Muscle of leg (tissue), 11 donors: ENCODE results near the gene SPOCK1. TPM values are rescaled to one million over a fixed set of nuclear protein-coding genes. Genes with fewer than 3 reads are reported as not detected.

Experiments
- DNase-seq: peaks from one replicate; pipeline ENCODE4 v3.0.0; 2013
- H3K27ac ChIP-seq: one replicate; pipeline ENCODE4 v1.5.1; 2013; ENCODE audit warnings: mild to moderate bottlenecking, low read length, control low read depth
- H3K27me3 ChIP-seq: one replicate; pipeline ENCODE4 v1.6.1; 2013; ENCODE audit warnings: low read length; ENCODE audit not compliant: control insufficient read depth, insufficient read depth
- H3K36me3 ChIP-seq: one replicate; pipeline ENCODE4 v1.6.1; 2013; ENCODE audit warnings: low read length; ENCODE audit not compliant: control insufficient read depth, insufficient read depth
- H3K4me1 ChIP-seq: one replicate; pipeline ENCODE4 v1.6.1; 2013; ENCODE audit warnings: low read length; ENCODE audit not compliant: control insufficient read depth, insufficient read depth
- H3K4me3 ChIP-seq: one replicate; pipeline ENCODE4 v1.5.1; 2013; ENCODE audit warnings: low read length, control low read depth
- H3K9me3 ChIP-seq: replicated peaks from 2 replicates; pipeline ENCODE4 v1.6.1; 2013; ENCODE audit warnings: low read depth, low read length; ENCODE audit not compliant: control insufficient read depth
- WGBS: methylation state at CpG from one replicate; pipeline ENCODE4 v1.1.5; 2013; ENCODE audit warnings: missing lambda C conversion rate; ENCODE audit not compliant: insufficient coverage; 5-methylcytosine and 5-hydroxymethylcytosine counted together
- polyA plus RNA-seq, 8 donors: library from polyadenylated mRNA; unstranded; fragments of 120-200 nt; gene quantifications; one replicate each; pipeline versions ENCODE4 v1.2.1 to v1.2.3, GENCODE V29; 2013; ENCODE audit warnings: inconsistent platforms in 1 of 8, low replicate concordance in 1 of 8; ENCODE audit not compliant: insufficient read length in 8 of 8, insufficient read depth in 1 of 8
- total RNA-seq: library from RNA; stranded (reverse); fragments of 120-200 nt; gene quantifications from one replicate; pipeline ENCODE4 v1.2.4, GENCODE V29; 2013

SPOCK1 gene
- total and polyA plus RNA-seq, 9 donors, result 2.3 to 14.8 (median 4.6) TPM

GRCh38 chr5:137114529-137114928, 384.6 kb downstream of the SPOCK1 start:
- H3K9me3 ChIP-seq, result no peaks in the 10 kb centered on the region
- H3K27ac ChIP-seq, result no peak overlapping the region
- H3K36me3 ChIP-seq, result no peaks in the 10 kb centered on the region
- H3K27me3 ChIP-seq, result no peaks in the 10 kb centered on the region
- no peaks in the 10 kb centered on the region for H3K4me1 ChIP-seq
- no peak overlapping the region for H3K4me3 ChIP-seq
- no CpG with 5 or more reads among the region's 2 CpGs for WGBS
- no peak for DNase-seq

GRCh38 chr5:137113939-137114338, 385.2 kb downstream of the SPOCK1 start:
- WGBS, result 100% methylated on average over 1 of the region's 3 CpGs
- Histone ChIP-seq H3K4me3 (no peak overlapping the region), H3K9me3 (no peaks in the 10 kb centered on the region), H3K27me3 (no peaks in the 10 kb centered on the region), H3K27ac (no peak overlapping the region), H3K36me3 (no peaks in the 10 kb centered on the region), H3K4me1 (no peaks in the 10 kb centered on the region)
- no peak for DNase-seq

GRCh38 chr5:137113161-137113560, 386.0 kb downstream of the SPOCK1 start:
- Histone ChIP-seq H3K4me1 (no peaks in the 10 kb centered on the region), H3K4me3 (no peak overlapping the region), H3K27me3 (no peaks in the 10 kb centered on the region), H3K27ac (no peak overlapping the region), H3K9me3 (no peaks in the 10 kb centered on the region), H3K36me3 (no peaks in the 10 kb centered on the region)
- DNase-seq, result peak; percentile 17
- 67% methylated on average over 4 of the region's 7 CpGs for WGBS

GRCh38 chr5:137105351-137106035, 393.6 kb downstream of the SPOCK1 start:
- no peak overlapping the region for H3K4me3 ChIP-seq
- H3K36me3 ChIP-seq, result no peaks in the 10 kb centered on the region
- no peaks in the 10 kb centered on the region for H3K4me1 ChIP-seq
- no peaks in the 10 kb centered on the region for H3K9me3 ChIP-seq
- H3K27ac ChIP-seq, result no peak overlapping the region
- DNase-seq, result no peak
- no peaks in the 10 kb centered on the region for H3K27me3 ChIP-seq
- 78% methylated on average over 7 of the region's 11 CpGs for WGBS

GRCh38 chr5:137101544-137101943, 397.6 kb downstream of the SPOCK1 start:
- Histone ChIP-seq H3K9me3 (no peaks in the 10 kb centered on the region), H3K27me3 (no peaks in the 10 kb centered on the region), H3K4me3 (no peak overlapping the region), H3K36me3 (no peaks in the 10 kb centered on the region), H3K4me1 (no peaks in the 10 kb centered on the region), H3K27ac (no peak overlapping the region)
- WGBS, result no CpG with 5 or more reads among the region's 2 CpGs
- DNase-seq, result peak; percentile 82

GRCh38 chr5:137099651-137100050, 399.5 kb downstream of the SPOCK1 start:
- Histone ChIP-seq H3K4me3 (no peak overlapping the region), H3K27ac (no peak overlapping the region), H3K27me3 (no peaks in the 10 kb centered on the region), H3K36me3 (no peaks in the 10 kb centered on the region), H3K4me1 (no peaks in the 10 kb centered on the region), H3K9me3 (no peaks in the 10 kb centered on the region)
- peak; percentile 31 for DNase-seq
- 32% methylated on average over 2 of the region's 3 CpGs for WGBS

- Histone ChIP-seq H3K36me3 (no peaks in the 10 kb centered on the region), H3K4me3 (no peak overlapping the region), H3K4me1 (no peaks in the 10 kb centered on the region), H3K27ac (no peak overlapping the region), H3K9me3 (no peaks in the 10 kb centered on the region), H3K27me3 (no peaks in the 10 kb centered on the region)
- 72% methylated on average over 3 of the region's 4 CpGs for WGBS
- DNase-seq, result no peak
These were observed 400.5 kb downstream of the SPOCK1 start for GRCh38 chr5:137098663-137099062.

- H3K36me3 ChIP-seq, result no peaks in the 10 kb centered on the region
- no peak for DNase-seq
- no peaks in the 10 kb centered on the region for H3K27me3 ChIP-seq
- no peaks in the 10 kb centered on the region for H3K4me1 ChIP-seq
- H3K27ac ChIP-seq, result no peak overlapping the region
- no CpG with 5 or more reads among the region's 1 CpG for WGBS
- H3K4me3 ChIP-seq, result no peak overlapping the region
- no peaks in the 10 kb centered on the region for H3K9me3 ChIP-seq
These were observed 400.9 kb downstream of the SPOCK1 start for GRCh38 chr5:137098238-137098637.

- 82% methylated on average over 3 of the region's 3 CpGs for WGBS
- Histone ChIP-seq H3K4me3 (no peak overlapping the region), H3K27me3 (no peaks in the 10 kb centered on the region), H3K27ac (no peak overlapping the region), H3K9me3 (no peaks in the 10 kb centered on the region), H3K36me3 (no peaks in the 10 kb centered on the region), H3K4me1 (no peaks in the 10 kb centered on the region)
- no peak for DNase-seq
These were observed 401.9 kb downstream of the SPOCK1 start for GRCh38 chr5:137097203-137097602.

- no peaks in the 10 kb centered on the region for H3K4me1 ChIP-seq
- H3K27ac ChIP-seq, result no peak overlapping the region
- no peaks in the 10 kb centered on the region for H3K27me3 ChIP-seq
- 100% methylated on average over 1 of the region's 6 CpGs for WGBS
- H3K4me3 ChIP-seq, result no peak overlapping the region
- no peaks in the 10 kb centered on the region for H3K36me3 ChIP-seq
- no peaks in the 10 kb centered on the region for H3K9me3 ChIP-seq
- no peak for DNase-seq
These were observed 402.7 kb downstream of the SPOCK1 start for GRCh38 chr5:137096149-137097103.
